ENCODE measurements around the gene VSTM2B. TPM values are rescaled to one million over a fixed set of nuclear protein-coding genes. Genes with fewer than 3 reads are reported as not detected.
A peak's percentile ranks its signal among the peaks of the same experiment; 100 is the strongest.

VSTM2B gene
- total and polyA plus RNA-seq, 7 donors: 0.41 TPM; not detected in 6

DNA sequence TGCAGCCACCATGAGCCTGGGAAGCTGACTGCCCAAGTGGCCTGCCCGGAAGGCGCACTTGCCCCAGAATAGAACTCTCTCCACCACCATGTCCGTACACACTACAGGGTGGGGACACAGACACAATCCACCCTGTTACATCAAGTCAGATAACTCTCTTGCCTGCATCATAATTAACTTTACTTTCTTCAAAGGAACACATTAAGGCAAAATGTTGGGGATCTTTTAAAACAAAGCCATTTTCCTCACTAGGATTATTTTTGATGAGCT, 23.3 kb upstream of the VSTM2B start:
- Histone ChIP-seq H3K4me1 (no peaks in the 10 kb centered on the region), H3K9me3 (no peaks in the 10 kb centered on the region), H3K4me3 (no peak overlapping the region), H3K27me3 (peaks cover 0 to 2% (median 0%) of the 10 kb centered on the region in 3 donors), H3K27ac (no peak overlapping the region), H3K36me3 (no peaks in the 10 kb centered on the region)
- no peak for DNase-seq
- WGBS, 2 donors: 85 to 88% methylated on average over 3 of the region's 3 CpGs
- TF ChIP-seq EP300 (IDR thresholded peaks at IDR 0.05) (no peak), POLR2AphosphoS5 (IDR thresholded peaks at IDR 0.05) (no peak), POLR2A (IDR thresholded peaks at IDR 0.05) (no peak), CTCF (IDR thresholded peaks at IDR 0.05) (no peak)
- intact Hi-C loops (cut with DNase I): no loop called here

DNA sequence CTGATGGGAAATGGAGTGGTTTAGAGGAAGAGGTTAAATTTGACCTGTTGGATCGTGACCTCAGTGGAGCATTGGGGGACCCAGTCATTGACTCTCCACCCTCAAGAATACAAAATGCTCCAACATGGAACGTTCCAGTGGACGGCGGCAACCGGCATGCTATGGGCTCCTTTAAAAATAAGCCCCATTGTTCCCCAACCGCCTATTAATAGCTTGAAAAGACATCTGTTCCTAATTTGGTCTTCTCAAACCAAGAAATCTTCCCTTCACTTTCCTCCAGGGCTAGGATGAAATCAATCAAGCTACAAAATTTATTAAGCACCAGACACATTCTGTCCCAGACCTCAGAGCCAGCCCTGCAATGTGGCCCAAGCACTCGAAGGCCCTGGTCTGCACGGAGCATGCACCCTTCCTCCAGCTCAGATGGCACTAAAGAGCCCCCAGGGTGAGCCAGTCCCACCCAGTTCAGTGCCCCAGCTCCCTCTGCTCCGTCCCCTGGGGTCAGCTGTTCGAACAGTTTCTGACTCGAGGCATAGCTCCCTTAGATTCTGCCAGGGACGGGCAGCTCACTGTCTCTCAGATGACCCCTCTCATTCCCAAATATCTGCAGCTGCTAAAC, 22.5 kb upstream of the VSTM2B start:
- Histone ChIP-seq H3K27ac (no peak overlapping the region), H3K4me1 (no peaks in the 10 kb centered on the region), H3K36me3 (no peaks in the 10 kb centered on the region), H3K9me3 (no peaks in the 10 kb centered on the region), H3K4me3 (no peak overlapping the region), H3K27me3 (peaks cover 0 to 6% (median 0%) of the 10 kb centered on the region in 3 donors)
- WGBS, 2 donors: 76 to 77% methylated on average over 12 of the region's 12 CpGs
- intact Hi-C loops (cut with DNase I): no loop called here
- DNase-seq: peak; percentile 47
- TF ChIP-seq POLR2AphosphoS5 (IDR thresholded peaks at IDR 0.05) (no peak), EP300 (IDR thresholded peaks at IDR 0.05) (no peak), CTCF (IDR thresholded peaks at IDR 0.05) (no peak), POLR2A (IDR thresholded peaks at IDR 0.05) (no peak)

DNA sequence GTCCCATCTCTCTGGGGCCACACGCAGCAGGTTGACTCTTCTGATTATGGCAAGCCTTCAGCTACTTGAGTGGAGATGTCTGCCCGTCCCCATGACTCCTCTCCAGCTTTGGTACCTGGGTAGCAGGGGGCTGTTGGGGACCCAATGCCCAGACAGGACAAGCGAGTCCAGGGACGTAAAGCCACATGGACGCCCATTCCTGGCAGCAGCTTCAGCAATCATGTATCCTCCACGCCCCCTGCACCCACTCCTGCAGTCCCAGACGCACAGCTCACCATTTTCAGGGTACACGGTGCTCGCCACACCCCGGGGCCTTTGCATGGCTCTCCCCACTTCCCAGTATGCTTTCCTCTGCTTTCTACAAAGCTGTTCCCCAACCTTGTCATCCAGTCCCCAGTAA, 22.0 kb upstream of the VSTM2B start:
- no peaks in the 10 kb centered on the region for H3K36me3 ChIP-seq
- peaks cover 0 to 6% (median 0%) of the 10 kb centered on the region in 3 donors for H3K27me3 ChIP-seq
- H3K4me1 ChIP-seq: no peaks in the 10 kb centered on the region
- DNase-seq: peak; percentile 36
- H3K9me3 ChIP-seq: no peaks in the 10 kb centered on the region
- H3K27ac ChIP-seq: no peak overlapping the region
- intact Hi-C loops (cut with DNase I): no loop called here
- no peak overlapping the region for H3K4me3 ChIP-seq
- TF ChIP-seq EP300 (IDR thresholded peaks at IDR 0.05) (no peak), POLR2A (IDR thresholded peaks at IDR 0.05) (no peak), CTCF (IDR thresholded peaks at IDR 0.05) (no peak), POLR2AphosphoS5 (IDR thresholded peaks at IDR 0.05) (no peak)
- 81 to 87% methylated on average over 10 of the region's 10 CpGs for WGBS, 2 donors

GRCh38 chr19:29504454-29504853, 21.3 kb upstream of the VSTM2B start:
- intact Hi-C loops (cut with DNase I): no loop called here
- H3K9me3 ChIP-seq: no peaks in the 10 kb centered on the region
- no peak overlapping the region for H3K4me3 ChIP-seq
- DNase-seq: peak; percentile 26
- H3K36me3 ChIP-seq: no peaks in the 10 kb centered on the region
- H3K27me3 ChIP-seq: peaks cover 0 to 6% (median 4%) of the 10 kb centered on the region in 3 donors
- TF ChIP-seq POLR2AphosphoS5 (IDR thresholded peaks at IDR 0.05) (no peak), CTCF (IDR thresholded peaks at IDR 0.05) (no peak), POLR2A (IDR thresholded peaks at IDR 0.05) (no peak), EP300 (IDR thresholded peaks at IDR 0.05) (no peak)
- H3K27ac ChIP-seq: no peak overlapping the region
- 82 to 86% methylated on average over 8 of the region's 8 CpGs for WGBS, 2 donors
- no peaks in the 10 kb centered on the region for H3K4me1 ChIP-seq
